Activated T-helper 2 cell treated with anti-CD3 and anti-CD28 coated beads, Interferon-gamma antibody, Interleukin-2, Interleukin-4, amounts not matched to agents 10 μg/mL and 5 μg/mL and 100 μg/mL, durations not matched to agents 14 hours and 24 hours and 36 hours (primary cell): ENCODE data around the gene CBLN3. TPM values are rescaled to one million over a fixed set of nuclear protein-coding genes. Genes with fewer than 3 reads are reported as not detected.

Experiments used
- DNase-seq: peaks from one replicate; pipeline ENCODE4 v3.0.0; 2021; ENCODE audit warnings: low spot score
- H3K27ac Mint-ChIP-seq: one replicate; pipeline ENCODE4 v1.8.0; 2021; ENCODE audit warnings: mixed read lengths
- H3K27me3 Mint-ChIP-seq: one replicate; pipeline ENCODE4 v1.8.0; 2021; ENCODE audit warnings: low read depth, mixed read lengths
- H3K36me3 Mint-ChIP-seq: one replicate; pipeline ENCODE4 v1.8.0; 2021; ENCODE audit warnings: low read depth, mixed read lengths
- H3K4me1 Mint-ChIP-seq: one replicate; pipeline ENCODE4 v1.8.0; 2021; ENCODE audit warnings: low read depth, mixed read lengths
- H3K4me3 Mint-ChIP-seq: one replicate; pipeline ENCODE4 v1.8.0; 2021; ENCODE audit warnings: low read depth, mild to moderate bottlenecking, moderate library complexity, mixed read lengths
- H3K9me3 Mint-ChIP-seq: one replicate; pipeline ENCODE4 v1.8.0; 2021; ENCODE audit warnings: mixed read lengths
- intact Hi-C: fragments of 100-400 bp; cut with micrococcal nuclease; formaldehyde crosslinking; loops from one replicate; pipeline ENCODE4 v1.15.1; 2023
- total RNA-seq: library from RNA; stranded (reverse); gene quantifications from 2 replicates; pipeline ENCODE4 v1.2.3, GENCODE V29; 2022

The CBLN3 gene
- total RNA-seq, 1 donor from 2014 or later, result 5.5 TPM

DNA sequence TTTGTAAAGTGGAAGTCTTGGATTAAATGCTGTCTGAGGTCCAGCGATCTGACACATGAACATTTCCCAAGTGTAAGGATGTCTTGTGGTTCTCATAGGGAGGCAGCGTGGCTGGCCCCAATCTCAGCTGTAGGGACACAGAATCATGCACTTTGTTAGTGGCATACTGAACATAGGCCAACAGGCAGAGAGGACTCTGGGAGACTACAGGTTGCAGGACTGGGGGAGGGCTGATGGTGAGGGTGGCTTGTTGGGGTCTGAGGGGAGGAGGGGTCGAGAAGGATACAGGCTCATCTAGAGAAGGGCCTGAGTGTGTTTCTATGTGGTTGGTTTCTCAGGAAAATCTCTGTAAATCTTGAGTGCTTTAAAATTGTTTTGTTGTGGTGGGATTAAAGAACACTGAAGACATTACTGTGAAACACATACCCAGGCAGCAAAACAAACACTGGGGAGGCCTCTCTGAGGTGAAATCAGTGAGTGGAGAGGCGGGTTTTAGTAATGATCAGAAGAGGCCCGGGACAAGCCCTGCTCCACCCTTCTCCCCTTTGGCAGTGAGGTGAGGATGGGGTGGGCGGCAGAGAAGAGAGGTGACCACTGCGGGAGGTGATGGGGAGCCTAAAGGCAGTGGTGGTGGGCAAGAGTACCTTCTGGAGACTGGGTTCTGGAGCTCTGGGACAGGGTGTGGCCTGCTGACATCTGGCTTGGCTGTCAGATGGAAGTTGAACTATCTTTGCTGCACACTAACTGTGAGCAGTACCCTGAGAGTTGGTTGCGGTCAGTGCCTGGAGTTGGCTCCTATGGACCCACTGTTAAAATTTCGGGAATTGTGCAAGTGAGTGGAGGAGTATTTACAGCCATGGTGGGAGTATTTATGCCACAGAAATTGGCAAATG lies 27.4 kb downstream of the CBLN3 start:
- Mint-ChIP-seq H3K36me3 (no peaks in the 10 kb centered on the region), H3K4me1 (peaks cover 2% of the 10 kb centered on the region), H3K27ac (no peak overlapping the region), H3K9me3 (no peaks in the 10 kb centered on the region), H3K27me3 (peaks cover 55% of the 10 kb centered on the region), H3K4me3 (no peak overlapping the region)
- no peak for DNase-seq
- intact Hi-C loops, result no loop called here

DNA sequence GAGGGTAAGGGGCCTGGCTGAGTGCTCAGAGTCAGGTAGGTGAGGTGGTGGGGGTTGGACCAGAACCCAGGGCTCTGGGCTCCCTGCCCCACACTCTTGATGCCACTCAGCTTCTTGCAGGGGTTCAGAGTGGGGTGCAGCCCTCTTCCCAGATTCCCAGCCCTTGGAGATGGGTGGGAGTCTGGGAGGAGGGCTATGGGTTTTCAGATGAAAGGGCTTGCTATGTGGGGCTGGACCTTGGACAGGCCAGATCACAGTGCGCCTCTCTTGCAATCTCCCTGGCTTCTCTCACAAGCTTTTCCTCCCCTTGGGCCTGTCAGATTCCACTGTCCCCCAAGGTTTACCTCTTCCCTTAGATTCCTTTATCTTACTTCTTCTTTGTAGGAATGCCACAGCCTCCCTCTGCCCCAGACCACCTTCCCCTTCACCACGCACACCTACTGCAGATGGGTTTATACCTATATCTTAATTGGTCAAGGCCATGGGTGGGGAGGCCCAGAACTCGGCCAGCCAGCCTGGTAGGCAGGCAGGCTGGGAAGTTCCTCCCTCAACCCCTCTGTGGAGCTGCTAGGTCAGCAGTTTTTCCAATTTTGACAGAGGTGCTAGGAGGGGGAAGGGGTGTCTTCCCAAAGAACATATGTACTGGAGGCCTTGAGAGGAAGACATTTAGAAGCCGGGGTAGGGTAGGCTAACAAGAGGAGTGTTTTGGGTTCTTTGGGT lies 29.3 kb downstream of the CBLN3 start:
- peaks cover 60% of the 10 kb centered on the region for H3K27me3 Mint-ChIP-seq
- H3K4me1 Mint-ChIP-seq, result peaks cover 2% of the 10 kb centered on the region
- DNase-seq, result no peak
- H3K4me3 Mint-ChIP-seq, result no peak overlapping the region
- no peak overlapping the region for H3K27ac Mint-ChIP-seq
- H3K36me3 Mint-ChIP-seq, result no peaks in the 10 kb centered on the region
- intact Hi-C loops, result no loop called here
- no peaks in the 10 kb centered on the region for H3K9me3 Mint-ChIP-seq

DNA sequence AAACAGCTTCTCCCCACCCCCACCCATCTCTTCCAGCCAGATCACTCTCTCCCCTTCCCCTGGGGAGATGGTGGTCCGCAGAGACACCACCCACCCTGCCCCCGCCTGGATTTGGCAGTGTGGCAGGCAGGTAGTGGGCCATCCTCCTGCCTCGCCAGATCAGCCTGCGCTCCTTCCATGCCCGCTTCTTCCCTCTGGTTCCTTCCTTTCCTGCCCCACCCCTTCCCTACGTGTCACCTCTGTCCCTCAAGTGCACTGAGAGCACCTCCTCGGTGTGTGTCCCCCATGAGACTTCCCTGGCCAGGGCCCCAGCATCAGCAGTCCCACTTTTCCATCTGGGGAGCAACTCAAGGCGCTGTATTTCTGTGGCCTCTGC lies 30.0 kb downstream of the CBLN3 start:
- DNase-seq, result no peak
- Mint-ChIP-seq H3K27ac (no peak overlapping the region), H3K4me3 (peak overlapping the region; percentile 28), H3K9me3 (no peaks in the 10 kb centered on the region), H3K27me3 (peaks cover 58% of the 10 kb centered on the region), H3K36me3 (no peaks in the 10 kb centered on the region), H3K4me1 (peaks cover 2% of the 10 kb centered on the region)
- intact Hi-C loops, result no loop called here

DNA sequence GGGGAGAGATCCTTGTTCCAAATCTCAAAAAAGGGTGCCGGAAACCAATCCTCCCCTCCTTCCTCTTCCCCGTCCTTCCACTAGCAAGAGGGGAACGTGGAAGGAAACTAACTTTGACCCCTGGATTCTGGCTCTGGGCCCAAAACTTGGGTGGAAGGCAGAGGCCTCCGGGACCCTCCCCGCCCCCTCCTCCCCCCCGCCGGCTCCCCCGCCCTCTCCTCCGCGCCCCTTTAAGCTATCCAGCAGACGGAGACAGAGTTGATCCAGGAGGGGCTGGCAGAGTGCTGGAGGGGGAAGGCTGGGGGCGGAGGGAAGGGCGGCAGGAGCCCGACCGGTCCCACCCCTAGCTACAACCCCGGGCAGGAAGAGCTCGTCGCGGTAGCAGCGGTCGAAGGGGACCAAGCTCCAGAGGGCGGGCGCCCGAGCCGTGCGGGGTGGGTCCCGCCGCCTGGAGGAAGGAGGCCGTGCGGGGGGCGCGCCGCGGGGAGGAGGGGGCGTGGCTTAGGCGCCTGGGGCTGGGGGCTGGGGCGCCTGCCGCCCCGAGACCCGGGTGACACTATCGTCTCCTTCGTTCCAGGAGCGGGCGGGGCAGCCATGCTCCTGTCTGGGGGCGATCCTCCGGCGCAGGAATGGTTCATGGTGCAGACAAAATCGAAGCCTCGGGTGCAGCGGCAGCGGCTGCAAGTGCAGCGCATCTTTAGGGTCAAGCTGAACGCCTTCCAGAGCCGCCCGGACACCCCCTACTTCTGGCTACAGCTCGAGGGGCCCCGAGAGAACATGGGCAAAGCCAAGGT lies 30.6 kb downstream of the CBLN3 start, which contains the start of gene NYNRIN:
NYNRIN (plus strand) TSS at position 351 of the 794 bp plus-strand sequence; CDS start at position 595, 244 bp downstream.
- H3K4me1 Mint-ChIP-seq, result peaks cover 2% of the 10 kb centered on the region
- H3K4me3 Mint-ChIP-seq, result peak within 1 kb of the TSS; percentile 28
- H3K27ac Mint-ChIP-seq, result no peak within 1 kb of the TSS
- intact Hi-C loops, result no loop called here
- no peaks in the 10 kb centered on the region for H3K36me3 Mint-ChIP-seq
- peaks cover 54% of the 10 kb centered on the region for H3K27me3 Mint-ChIP-seq
- no peak for DNase-seq
- H3K9me3 Mint-ChIP-seq, result no peaks in the 10 kb centered on the region

DNA sequence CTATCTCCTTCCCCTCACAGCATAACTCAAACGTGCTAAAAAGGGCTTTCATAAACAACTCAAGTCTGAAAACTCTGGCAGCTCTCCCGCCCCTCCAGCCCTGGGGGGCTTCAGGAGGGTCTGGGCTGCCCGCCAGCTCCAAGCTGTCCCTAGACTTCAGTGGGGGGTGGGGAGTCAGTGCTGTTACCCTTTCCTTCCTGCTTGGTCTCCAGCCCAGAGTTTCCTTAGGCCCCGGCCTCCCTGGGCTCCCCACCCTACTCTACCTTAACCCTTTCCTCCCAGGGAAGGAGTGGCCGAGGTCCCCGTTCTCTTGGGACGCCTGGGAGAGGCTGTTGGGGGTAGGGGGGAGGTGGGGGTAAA lies 31.2 kb downstream of the CBLN3 start:
- peaks cover 2% of the 10 kb centered on the region for H3K4me1 Mint-ChIP-seq
- no peaks in the 10 kb centered on the region for H3K36me3 Mint-ChIP-seq
- H3K27me3 Mint-ChIP-seq, result peaks cover 48% of the 10 kb centered on the region
- H3K9me3 Mint-ChIP-seq, result no peaks in the 10 kb centered on the region
- no peak overlapping the region for H3K4me3 Mint-ChIP-seq
- intact Hi-C loops, result no loop called here
- no peak for DNase-seq
- H3K27ac Mint-ChIP-seq, result no peak overlapping the region

DNA sequence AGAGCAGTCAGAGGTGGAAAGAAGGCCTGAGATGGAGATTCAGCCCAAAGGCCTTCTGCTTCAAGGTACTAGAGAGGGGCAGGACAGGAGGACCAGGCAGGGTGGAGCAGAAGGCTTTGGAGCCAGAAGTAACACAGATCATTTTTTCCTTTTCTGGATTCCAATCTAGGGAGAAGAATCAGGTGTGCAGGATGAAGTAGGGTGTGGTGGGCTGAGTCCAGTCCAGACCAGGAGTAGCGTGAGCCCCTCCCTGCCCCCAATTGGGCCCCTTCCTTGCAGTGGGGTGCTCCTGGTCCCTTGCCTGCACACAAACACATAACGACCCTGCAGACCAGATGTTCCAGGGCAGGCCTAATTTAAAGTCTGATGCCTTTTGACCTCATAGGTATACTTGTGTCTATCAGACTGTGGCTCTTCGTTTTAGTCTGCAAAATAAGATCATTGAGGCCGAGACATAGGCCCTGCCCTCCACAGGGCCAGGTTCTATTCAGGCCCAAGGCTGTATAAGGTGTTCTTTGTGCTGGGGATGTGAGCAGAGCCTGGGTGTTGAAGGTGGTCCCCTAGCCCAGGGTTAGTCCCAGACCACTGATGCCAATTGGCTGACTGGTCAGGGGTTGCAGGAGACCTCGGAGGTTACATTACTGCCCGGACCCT lies 31.7 kb downstream of the CBLN3 start:
- Mint-ChIP-seq H3K4me1 (peaks cover 2% of the 10 kb centered on the region), H3K27me3 (peaks cover 43% of the 10 kb centered on the region), H3K4me3 (no peak overlapping the region), H3K27ac (no peak overlapping the region), H3K36me3 (no peaks in the 10 kb centered on the region), H3K9me3 (no peaks in the 10 kb centered on the region)
- intact Hi-C loops, result no loop called here
- DNase-seq, result no peak

DNA sequence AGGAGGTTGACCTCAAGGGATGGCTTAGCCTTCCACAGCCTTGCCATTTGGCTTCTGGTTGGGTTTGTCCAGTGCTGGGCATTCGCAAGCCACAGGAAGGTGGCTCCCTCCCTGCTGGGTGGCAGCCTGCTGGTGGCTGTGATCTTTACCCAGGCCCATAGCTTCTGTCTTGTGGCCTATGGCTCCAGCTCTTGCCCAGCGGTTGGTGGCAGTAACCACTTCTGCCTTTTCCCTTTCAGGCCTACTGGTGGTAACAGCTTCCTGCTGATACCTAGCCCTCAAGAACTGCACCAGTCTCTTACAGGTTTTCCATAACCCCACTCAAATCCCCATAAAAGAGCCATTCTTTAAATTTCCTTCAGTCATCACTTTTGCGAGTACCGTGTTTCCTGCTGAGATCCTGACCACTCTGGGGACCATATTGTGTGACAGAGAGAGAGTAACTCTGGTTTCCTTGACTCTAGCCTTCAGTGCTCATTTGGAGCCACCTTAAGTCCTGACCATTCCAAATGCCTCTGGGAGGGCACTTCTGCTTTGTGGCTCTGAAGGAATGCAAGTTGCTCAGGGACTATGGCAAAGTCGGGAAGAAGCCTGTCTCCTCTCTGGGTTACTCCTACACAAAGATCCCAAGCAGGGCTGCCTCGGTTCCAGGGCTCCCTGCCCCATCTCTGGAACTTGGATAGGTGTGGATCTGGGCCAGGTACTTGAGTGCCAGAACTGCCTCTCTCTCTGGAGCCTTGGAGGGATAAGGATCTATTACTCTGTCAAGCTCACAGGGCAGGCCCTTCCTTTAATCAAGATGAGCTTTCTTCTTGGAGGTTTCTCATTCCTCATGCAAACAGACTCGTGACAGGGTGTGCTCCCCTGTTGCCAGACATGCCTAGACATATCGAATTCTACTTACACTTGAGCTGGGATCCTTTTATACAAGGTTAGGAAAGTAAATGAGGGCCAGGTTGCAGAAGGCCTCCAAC lies 33.6 kb downstream of the CBLN3 start:
- H3K9me3 Mint-ChIP-seq, result no peaks in the 10 kb centered on the region
- H3K4me1 Mint-ChIP-seq, result peaks cover 2% of the 10 kb centered on the region
- H3K27me3 Mint-ChIP-seq, result peaks cover 34% of the 10 kb centered on the region
- DNase-seq, result no peak
- intact Hi-C loops, result no loop called here
- H3K36me3 Mint-ChIP-seq, result no peaks in the 10 kb centered on the region
- no peak overlapping the region for H3K4me3 Mint-ChIP-seq
- H3K27ac Mint-ChIP-seq, result no peak overlapping the region

DNA sequence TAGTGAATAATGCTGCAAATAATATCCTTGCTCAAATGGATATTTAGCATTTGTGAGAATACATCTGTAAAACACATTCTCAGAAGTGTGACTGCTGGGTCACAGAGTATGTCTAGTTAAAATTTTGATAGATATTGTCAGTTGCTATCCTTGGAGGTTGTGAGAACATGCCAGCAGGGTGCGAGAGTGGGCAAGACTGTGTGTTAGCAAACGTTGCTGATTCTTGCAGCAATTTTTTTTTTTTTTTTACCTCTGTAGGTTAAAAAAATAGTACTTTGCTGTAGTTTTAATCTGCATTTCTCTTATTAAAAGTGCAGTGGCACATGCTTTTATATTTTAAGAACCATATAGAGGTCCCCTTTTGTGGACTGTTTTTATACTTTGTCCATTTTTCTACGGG lies 35.2 kb downstream of the CBLN3 start:
- no peaks in the 10 kb centered on the region for H3K9me3 Mint-ChIP-seq
- H3K36me3 Mint-ChIP-seq, result no peaks in the 10 kb centered on the region

DNA sequence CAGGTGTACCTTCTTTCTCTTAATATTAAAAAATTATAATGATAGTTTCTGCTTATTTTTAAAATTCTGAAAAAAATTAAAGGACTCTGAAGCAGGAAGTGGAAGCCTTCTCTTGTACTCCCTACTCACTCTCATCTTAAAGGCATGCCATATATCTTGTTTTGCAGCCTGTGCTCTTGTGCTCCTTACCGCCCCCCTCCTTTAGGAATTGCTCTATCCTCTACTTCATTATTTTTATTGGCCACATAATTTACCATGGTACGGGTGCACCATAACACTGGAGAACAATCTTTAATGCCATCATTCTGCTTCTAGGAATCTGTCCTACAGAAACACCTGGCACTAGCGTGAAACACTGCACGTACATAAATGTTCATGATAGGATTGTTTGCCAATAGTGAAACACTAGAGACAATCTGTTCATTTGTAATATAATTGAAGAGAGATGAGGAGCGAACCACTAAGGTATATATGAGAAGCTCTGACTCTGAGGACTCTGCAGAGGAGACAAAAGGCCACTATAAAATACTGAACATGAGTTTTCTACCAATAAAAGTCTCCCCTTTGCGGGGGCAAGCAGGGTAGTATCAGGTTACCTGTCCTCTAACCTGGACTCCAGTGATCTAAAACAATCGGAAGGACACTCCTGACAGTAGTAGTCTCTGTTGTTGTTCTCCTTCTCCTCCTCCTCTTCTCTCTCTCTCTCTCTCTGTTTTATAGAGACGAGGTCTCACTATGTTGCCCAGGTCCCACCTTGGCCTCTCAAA lies 37.0 kb downstream of the CBLN3 start:
- intact Hi-C loops, result no loop called here
- DNase-seq, result no peak
- H3K4me1 Mint-ChIP-seq, result no peaks in the 10 kb centered on the region
- H3K4me3 Mint-ChIP-seq, result no peak overlapping the region
- no peaks in the 10 kb centered on the region for H3K36me3 Mint-ChIP-seq
- H3K27ac Mint-ChIP-seq, result no peak overlapping the region
- peaks cover 39% of the 10 kb centered on the region for H3K27me3 Mint-ChIP-seq
- H3K9me3 Mint-ChIP-seq, result no peaks in the 10 kb centered on the region

More for the DNA sequence above, 35.2 kb downstream of the CBLN3 start:
- Mint-ChIP-seq H3K27me3 (peaks cover 26% of the 10 kb centered on the region), H3K27ac (no peak overlapping the region), H3K4me1 (no peaks in the 10 kb centered on the region), H3K4me3 (no peak overlapping the region)
- intact Hi-C loops, result no loop called here
- DNase-seq, result no peak

DNA sequence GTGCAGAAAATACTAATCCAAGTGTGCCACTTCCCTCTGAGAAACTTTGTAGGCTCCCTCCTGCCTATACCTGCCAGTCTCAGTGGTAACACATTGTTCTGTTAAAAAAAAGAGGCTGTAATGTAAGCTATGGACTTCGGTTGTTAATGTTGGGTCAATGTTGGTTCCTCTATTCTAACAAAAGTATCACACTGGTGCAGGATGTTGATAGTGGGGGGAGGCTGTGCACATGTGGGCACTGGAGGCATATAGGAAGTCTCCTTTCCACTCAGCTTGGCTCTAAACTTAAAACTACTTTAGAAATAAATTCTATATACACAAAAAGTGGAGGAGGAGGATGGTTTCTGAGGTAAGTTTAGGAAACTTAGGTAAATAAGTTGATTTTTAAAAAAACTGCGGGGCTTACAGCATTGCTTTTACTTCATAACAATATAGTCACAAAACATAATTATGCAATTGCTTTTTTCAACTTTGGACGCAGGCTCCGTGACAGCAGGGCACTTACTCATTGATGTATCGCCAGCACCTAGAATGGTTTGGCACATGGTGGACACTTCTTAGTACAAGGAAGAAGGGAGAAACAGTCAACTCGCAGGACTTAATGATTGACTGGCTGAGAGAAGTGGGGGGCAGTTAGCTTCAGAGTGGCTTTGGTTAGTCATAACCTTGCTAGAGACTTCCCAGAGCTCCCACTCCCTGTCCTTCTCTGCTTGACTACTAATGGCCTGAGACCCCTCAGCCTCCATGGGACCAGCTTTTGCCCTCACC lies 38.6 kb downstream of the CBLN3 start:
- H3K9me3 Mint-ChIP-seq, result no peaks in the 10 kb centered on the region
- intact Hi-C loops, result no loop called here
- H3K36me3 Mint-ChIP-seq, result no peaks in the 10 kb centered on the region
- no peak overlapping the region for H3K27ac Mint-ChIP-seq
- DNase-seq, result no peak
- H3K4me3 Mint-ChIP-seq, result no peak overlapping the region
- peaks cover 31% of the 10 kb centered on the region for H3K27me3 Mint-ChIP-seq
- H3K4me1 Mint-ChIP-seq, result no peaks in the 10 kb centered on the region
